Muscle layer of colon (tissue), 2 donors: Measurements from ENCODE around the gene C4orf33.

ENCODE experiments used
- H3K27ac ChIP-seq: one replicate; pipeline ENCODE4 v1.7.0; 2013; ENCODE audit warnings: low read depth, mild to moderate bottlenecking, low read length, moderate library complexity
- H3K27me3 ChIP-seq, 2 donors: one replicate each; pipeline ENCODE4 v1.7.0; 2013; ENCODE audit warnings: low read length in 2 of 2, mild to moderate bottlenecking in 2 of 2; ENCODE audit not compliant: insufficient read depth in 2 of 2, control insufficient read depth in 1 of 2
- H3K36me3 ChIP-seq: one replicate; pipeline ENCODE4 v1.7.0; 2013; ENCODE audit warnings: mild to moderate bottlenecking, low read length; ENCODE audit not compliant: insufficient read depth
- H3K4me1 ChIP-seq: one replicate; pipeline ENCODE4 v1.7.0; 2013; ENCODE audit warnings: mild to moderate bottlenecking, low read length; ENCODE audit not compliant: insufficient read depth
- H3K4me3 ChIP-seq, 2 donors: one replicate each; pipeline ENCODE4 v1.7.0; 2013; ENCODE audit warnings: low read length in 2 of 2, low read depth in 1 of 2, mild to moderate bottlenecking in 1 of 2, moderate library complexity in 1 of 2
- H3K9ac ChIP-seq: one replicate; pipeline ENCODE4 v1.7.0; 2013; ENCODE audit warnings: low read length
- H3K9me3 ChIP-seq: one replicate; pipeline ENCODE4 v1.7.0; 2013; ENCODE audit warnings: mild to moderate bottlenecking, low read length
- donor health status: abdominal sarcoma.
- donor health status: Adenocarcinoma of cecum.

The C4orf33 gene

DNA sequence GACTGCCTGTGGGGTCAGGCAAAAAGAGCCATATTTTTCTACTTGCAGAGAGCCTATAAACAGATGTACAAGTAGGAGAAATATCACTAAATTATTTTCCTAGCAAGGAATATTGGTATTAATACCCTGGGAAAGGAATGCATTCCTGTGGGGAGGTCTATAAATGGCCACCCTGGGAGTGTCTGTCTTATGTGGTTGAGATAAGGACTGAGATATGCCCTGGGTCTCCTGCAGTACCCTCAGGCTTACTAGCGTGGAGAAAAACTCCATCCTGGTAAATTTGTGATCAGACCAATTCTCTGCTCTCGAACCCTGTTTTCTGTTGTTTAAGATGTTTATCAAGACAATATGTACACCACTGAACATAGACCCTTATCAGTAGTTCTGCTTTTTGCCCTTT is 35.4 kb downstream of the C4orf33 start:
- H3K4me3 ChIP-seq: no peak overlapping the region
- H3K9ac ChIP-seq: no peak overlapping the region
- H3K4me1 ChIP-seq: no peaks in the 10 kb centered on the region
- H3K27me3 ChIP-seq: no peaks in the 10 kb centered on the region
- H3K27ac ChIP-seq: no peak overlapping the region
- H3K36me3 ChIP-seq: no peaks in the 10 kb centered on the region
- H3K9me3 ChIP-seq: no peaks in the 10 kb centered on the region

DNA sequence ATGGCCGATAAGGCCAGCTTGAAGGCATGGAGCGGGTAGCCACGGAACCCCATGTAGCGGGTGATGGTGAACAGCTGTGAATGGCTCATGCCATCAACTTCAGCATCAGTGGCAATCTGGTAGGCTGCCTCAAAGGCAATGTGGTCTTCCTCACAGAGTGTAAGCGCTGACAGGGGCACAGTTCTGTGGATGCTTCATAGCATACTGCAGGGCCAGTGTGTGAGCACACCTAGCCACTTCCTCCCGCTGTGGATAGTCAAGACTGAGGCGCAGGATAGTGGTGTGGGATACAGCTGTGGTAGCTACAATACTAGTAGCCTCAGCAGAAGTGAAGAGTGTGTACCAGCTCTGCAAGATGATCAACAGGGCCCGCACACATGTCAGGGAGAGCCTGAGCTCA is 40.5 kb downstream of the C4orf33 start:
- H3K9me3 ChIP-seq: no peaks in the 10 kb centered on the region
- H3K9ac ChIP-seq: no peak overlapping the region
- no peaks in the 10 kb centered on the region for H3K27me3 ChIP-seq
- H3K4me1 ChIP-seq: no peaks in the 10 kb centered on the region
- H3K27ac ChIP-seq: no peak overlapping the region
- no peaks in the 10 kb centered on the region for H3K36me3 ChIP-seq
- no peak overlapping the region for H3K4me3 ChIP-seq

DNA sequence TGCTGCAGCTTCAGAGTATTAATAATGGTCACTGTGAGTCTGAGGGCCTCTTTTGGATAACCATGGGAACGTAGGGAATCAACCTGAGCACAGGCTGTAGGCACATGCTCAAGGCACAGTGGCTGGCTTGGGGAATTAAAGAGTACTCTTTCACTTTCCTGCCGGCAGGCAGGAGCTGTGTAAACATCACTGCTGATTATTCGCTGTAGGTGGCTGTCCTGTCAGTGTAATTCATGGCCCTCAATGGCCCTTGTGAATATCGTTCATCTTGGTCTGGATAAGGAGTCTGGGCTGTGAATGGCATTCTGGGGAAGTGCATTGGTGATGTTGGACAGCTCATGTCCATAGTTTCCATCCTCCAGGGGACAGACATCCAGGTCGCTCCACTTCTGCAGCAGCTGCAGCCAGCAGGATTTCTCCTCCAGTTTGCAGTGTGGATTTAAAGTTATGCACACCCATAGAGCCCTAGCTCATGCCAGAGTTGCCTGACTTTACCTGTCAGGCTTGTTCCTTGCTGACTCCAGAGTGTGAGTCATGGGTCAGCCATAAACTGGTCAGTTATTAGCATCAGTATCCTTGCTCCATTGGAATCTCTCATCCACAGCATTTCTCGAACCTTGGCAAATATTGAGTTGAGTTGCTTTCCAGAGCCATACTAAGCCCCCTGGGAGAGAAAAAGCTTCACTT is 43.0 kb downstream of the C4orf33 start:
- no peaks in the 10 kb centered on the region for H3K4me1 ChIP-seq
- no peak overlapping the region for H3K27ac ChIP-seq
- H3K9ac ChIP-seq: no peak overlapping the region
- H3K27me3 ChIP-seq: no peaks in the 10 kb centered on the region
- no peaks in the 10 kb centered on the region for H3K36me3 ChIP-seq
- H3K4me3 ChIP-seq: no peak overlapping the region
- no peaks in the 10 kb centered on the region for H3K9me3 ChIP-seq

DNA sequence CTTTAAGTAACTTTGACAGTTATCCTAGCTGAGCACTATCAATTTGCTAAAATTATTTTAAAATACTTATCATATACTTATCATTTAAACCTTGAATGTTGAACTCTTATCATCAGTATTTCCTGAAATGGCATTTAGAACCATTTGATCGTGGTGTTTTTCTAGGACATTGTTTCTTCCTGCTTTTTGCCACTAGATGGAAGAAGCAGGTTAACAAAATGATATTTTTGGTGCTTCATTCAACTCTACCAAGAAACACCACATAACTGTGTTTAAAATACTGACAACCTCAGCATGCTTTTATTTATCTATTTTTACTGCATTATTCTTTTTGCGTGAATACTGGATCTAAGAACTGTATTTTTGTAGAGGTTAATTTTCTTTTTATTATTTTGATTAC is 44.6 kb downstream of the C4orf33 start:
- no peaks in the 10 kb centered on the region for H3K27me3 ChIP-seq
- no peak overlapping the region for H3K27ac ChIP-seq
- no peak overlapping the region for H3K9ac ChIP-seq
- H3K9me3 ChIP-seq: no peaks in the 10 kb centered on the region
- no peak overlapping the region for H3K4me3 ChIP-seq
- H3K36me3 ChIP-seq: no peaks in the 10 kb centered on the region
- no peaks in the 10 kb centered on the region for H3K4me1 ChIP-seq

DNA sequence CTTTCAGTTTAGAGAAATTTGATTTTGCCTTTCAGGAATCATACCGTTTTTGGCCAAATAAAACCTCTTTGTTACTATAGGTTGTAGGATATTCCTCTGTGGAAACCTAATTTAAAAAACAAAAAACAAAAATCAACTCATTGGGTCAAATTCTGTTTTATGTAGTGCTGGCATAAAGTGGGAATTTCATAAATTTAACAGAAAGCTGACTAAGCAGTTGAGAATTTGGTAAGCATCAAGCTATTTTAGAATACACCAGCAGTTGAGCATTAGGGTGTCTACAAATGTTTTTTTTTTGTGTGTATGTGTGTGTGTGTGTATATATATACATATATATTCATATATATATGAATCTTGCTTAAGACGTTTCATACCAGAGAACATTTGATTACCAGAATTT is 47.4 kb downstream of the C4orf33 start:
- H3K27me3 ChIP-seq: no peaks in the 10 kb centered on the region
- no peak overlapping the region for H3K27ac ChIP-seq
- no peaks in the 10 kb centered on the region for H3K4me1 ChIP-seq
- no peak overlapping the region for H3K4me3 ChIP-seq
- no peaks in the 10 kb centered on the region for H3K36me3 ChIP-seq
- H3K9ac ChIP-seq: no peak overlapping the region
- H3K9me3 ChIP-seq: no peaks in the 10 kb centered on the region

DNA sequence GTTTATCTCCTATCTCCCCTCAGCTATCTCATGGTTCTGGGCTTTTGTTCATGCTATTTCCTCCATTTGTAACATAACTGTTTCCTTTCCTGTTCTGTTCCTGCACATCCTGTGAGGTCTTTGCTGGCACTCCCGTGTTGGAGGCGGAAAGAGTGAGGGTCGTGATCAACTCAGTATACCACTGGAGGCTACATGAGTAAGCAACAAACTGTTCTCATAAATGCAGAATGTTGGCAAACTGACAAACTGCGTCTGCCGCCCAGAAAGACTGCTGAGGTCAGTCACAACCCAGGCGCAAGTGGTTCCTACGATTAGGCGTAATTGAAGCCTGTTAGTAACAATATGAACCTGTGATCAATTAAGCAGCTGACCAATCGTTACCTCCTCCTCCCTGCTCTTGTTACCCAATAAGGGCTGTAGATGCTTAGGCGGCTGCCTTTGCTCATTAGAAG is 48.8 kb downstream of the C4orf33 start:
- no peaks in the 10 kb centered on the region for H3K9me3 ChIP-seq

DNA sequence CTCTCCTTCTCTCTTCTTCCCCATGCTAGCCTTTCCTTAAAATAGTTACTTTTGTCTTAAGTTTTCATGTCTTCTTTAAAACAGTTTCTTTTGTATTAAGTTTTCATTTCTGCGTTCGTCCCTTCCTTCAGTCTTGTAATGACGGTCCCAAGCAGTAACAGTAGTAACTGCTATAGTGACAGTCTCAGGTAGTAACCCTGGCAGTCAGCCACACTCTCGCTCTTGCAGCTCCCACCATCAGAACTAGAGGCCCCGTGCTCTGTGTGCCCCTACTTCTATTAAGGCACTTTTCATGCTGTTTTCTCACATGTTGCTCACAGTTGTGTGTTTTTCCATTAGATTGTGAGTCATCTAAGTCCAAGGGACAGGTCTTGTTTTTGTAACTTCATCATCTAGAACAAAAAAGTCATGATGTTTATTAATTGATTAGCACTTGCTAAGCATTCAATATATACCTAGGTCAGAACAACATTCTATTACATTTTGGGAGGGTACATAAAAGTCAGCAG is 49.3 kb downstream of the C4orf33 start:
- Histone ChIP-seq H3K27ac (no peak overlapping the region), H3K4me1 (no peaks in the 10 kb centered on the region), H3K9me3 (no peaks in the 10 kb centered on the region), H3K9ac (no peak overlapping the region), H3K27me3 (no peaks in the 10 kb centered on the region), H3K4me3 (no peak overlapping the region), H3K36me3 (no peaks in the 10 kb centered on the region)

More for the DNA sequence above, 48.8 kb downstream of the C4orf33 start:
- H3K27me3 ChIP-seq: no peaks in the 10 kb centered on the region
- H3K4me1 ChIP-seq: no peaks in the 10 kb centered on the region
- no peak overlapping the region for H3K4me3 ChIP-seq
- no peaks in the 10 kb centered on the region for H3K36me3 ChIP-seq
- no peak overlapping the region for H3K9ac ChIP-seq
- no peak overlapping the region for H3K27ac ChIP-seq

DNA sequence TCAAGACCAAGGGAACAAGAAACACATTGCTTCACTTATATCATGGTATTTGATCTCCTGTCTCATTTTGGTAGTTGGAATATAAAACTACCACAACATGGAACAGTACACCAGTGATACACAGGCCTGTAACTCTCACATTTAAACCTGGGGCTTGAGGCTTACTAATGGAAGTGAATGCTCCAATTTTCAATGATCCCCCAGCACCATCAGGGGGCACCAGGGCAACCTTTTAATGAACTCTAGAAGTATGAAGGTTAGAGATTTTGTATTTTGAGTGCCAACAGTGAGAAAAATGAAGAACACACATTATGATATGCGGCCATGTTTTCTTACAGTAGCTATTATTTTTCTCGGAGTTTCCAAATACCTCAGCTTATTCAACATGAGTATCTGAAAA is 50.7 kb downstream of the C4orf33 start:
- Histone ChIP-seq H3K27ac (no peak overlapping the region), H3K9me3 (no peaks in the 10 kb centered on the region), H3K4me3 (no peak overlapping the region), H3K27me3 (no peaks in the 10 kb centered on the region), H3K4me1 (no peaks in the 10 kb centered on the region), H3K36me3 (no peaks in the 10 kb centered on the region), H3K9ac (no peak overlapping the region)

DNA sequence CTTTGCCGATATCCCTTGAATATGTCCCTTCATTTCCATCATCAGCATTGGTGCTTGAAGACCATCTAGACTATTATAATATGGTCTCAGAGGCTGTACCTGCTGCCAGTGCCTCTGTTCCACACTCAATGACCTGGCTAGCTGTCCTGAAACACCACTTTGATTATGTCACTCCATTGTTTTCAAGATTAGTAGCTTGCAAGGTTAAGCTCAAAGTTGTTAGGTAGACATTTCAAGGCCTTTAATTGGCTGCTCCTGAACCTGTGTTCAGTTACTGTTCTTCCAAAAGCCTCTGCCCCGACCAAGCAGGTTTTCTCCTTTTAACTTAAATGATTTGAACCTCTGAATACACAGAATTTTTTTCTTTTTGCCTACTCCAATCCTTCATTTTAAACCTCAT is 52.9 kb downstream of the C4orf33 start:
- no peaks in the 10 kb centered on the region for H3K36me3 ChIP-seq
- H3K9me3 ChIP-seq: no peaks in the 10 kb centered on the region
- H3K9ac ChIP-seq: no peak overlapping the region
- H3K4me1 ChIP-seq: no peaks in the 10 kb centered on the region
- H3K27ac ChIP-seq: no peak overlapping the region
- H3K27me3 ChIP-seq: no peaks in the 10 kb centered on the region
- no peak overlapping the region for H3K4me3 ChIP-seq

DNA sequence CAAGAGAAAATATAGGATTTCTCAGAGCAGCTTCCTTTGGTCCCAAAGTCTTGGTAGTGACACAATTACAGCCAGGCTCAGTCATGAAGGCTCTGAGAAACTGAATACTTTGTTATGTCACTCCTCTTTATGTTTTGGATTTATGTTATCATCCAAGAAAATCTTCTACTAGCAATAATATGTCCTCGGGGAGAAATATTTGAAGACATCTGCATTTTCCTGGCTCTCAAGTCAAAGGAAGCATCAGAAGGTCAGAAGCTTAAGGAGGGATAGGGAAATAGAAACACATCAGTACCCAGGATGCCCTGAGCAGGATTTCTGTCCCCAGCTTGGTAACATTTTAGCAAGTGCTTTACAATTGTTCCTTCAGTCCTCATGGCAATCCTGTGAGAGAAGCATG is 54.0 kb downstream of the C4orf33 start:
- no peaks in the 10 kb centered on the region for H3K4me1 ChIP-seq
- no peaks in the 10 kb centered on the region for H3K36me3 ChIP-seq
- H3K4me3 ChIP-seq: no peak overlapping the region
- H3K9me3 ChIP-seq: no peaks in the 10 kb centered on the region
- H3K9ac ChIP-seq: no peak overlapping the region
- no peaks in the 10 kb centered on the region for H3K27me3 ChIP-seq
- H3K27ac ChIP-seq: no peak overlapping the region

DNA sequence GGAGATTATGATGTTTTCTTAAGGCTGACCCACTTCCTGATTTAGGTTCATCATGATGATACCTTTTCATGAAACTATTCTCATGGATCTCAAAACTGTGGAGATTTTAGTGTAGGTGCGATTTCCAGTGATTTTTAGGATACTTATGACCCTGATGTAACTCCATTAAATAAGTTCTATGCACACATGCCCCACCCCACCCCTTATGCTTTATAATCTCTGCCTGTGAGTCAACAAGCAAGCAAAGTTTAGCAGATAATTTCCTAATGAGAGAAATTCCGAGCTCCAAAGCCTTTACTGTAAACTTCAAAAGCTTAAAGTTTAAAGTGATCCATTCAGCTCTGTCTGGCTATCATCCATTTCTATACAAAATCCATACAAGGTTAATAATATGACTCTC is 56.4 kb downstream of the C4orf33 start:
- Histone ChIP-seq H3K9ac (no peak overlapping the region), H3K4me3 (no peak overlapping the region), H3K27ac (no peak overlapping the region), H3K27me3 (no peaks in the 10 kb centered on the region), H3K36me3 (no peaks in the 10 kb centered on the region), H3K4me1 (no peaks in the 10 kb centered on the region), H3K9me3 (no peaks in the 10 kb centered on the region)

DNA sequence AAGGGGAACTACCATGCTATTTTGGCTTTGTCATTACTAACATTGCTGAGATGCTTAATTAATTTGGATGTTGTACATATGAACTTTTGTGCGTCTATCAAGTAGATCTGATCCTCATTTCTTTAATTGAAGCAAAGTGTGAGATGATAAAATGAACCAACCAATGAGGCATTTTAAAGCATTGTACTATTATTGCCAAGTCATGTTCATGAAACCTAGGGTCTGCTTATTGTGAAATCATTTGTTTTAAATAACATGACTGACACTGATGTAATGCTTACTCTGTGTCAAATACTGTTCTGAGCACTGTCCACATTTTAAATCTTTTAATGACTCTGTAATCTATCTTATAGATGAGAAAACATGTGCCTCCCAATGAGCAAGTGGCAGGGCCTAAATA is 57.7 kb downstream of the C4orf33 start:
- Histone ChIP-seq H3K4me1 (no peaks in the 10 kb centered on the region), H3K36me3 (no peaks in the 10 kb centered on the region), H3K4me3 (no peak overlapping the region), H3K27ac (no peak overlapping the region), H3K9me3 (no peaks in the 10 kb centered on the region), H3K9ac (no peak overlapping the region), H3K27me3 (no peaks in the 10 kb centered on the region)
